NCI-H526 (cell line): ENCODE results near the gene PRODH2.
A peak's percentile ranks its signal among the peaks of the same experiment; 100 is the strongest.
"Not testable (repeated sequence)": the region's sequence is repeated elsewhere in the genome, so short reads cannot be mapped to it uniquely, and the experiment has no call there.

Source experiments
- DNase-seq, 2 experiments: peaks; one replicate each; lab custom pipeline; 2025; lab: John Stamatoyannopoulos, UW

The PRODH2 gene

DNA sequence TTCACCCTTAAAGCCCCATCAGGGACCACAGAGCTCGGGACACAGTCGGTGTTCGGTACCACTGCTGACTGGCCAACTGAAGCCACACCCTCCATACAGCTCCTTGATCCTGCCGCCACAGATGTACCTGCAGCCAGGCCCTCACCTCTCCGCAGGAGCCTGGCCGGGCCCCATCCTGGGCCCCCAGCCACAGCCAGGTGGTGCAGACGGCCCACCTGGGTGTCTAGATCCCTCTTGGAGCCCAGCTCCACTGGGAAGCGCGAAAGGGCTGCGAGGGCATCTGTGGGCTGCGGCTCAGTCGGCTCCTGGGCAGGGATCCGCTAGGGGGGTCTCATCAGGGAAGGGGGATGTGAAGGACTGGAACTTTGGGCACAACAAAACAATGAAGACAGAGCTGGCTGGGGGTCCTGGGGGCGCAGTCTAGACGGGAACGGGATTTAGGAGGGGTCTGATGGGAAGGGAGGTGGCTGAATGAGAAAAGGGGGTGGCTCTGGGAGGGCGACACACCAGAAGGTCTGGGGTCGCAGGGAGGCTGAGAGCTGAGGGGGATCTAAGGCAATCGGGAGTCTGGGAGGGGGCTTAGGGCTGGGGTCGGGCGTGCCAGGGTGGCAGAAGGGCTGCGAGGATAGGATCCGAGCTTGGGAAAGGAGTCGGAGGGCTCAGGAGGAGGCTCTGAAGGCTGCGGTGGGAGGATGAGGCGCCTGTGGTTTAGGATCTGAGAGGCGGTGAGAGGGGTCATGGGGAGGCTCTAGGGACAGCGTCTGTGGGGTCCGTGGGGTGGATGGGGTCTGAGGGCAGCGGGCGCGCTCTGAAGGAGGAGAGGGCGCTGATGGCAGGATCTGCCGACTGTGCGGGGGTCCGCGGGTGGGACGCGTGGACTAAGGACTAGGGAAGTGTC is 15.8 kb downstream of the PRODH2 start:
- DNase-seq: no peak

DNA sequence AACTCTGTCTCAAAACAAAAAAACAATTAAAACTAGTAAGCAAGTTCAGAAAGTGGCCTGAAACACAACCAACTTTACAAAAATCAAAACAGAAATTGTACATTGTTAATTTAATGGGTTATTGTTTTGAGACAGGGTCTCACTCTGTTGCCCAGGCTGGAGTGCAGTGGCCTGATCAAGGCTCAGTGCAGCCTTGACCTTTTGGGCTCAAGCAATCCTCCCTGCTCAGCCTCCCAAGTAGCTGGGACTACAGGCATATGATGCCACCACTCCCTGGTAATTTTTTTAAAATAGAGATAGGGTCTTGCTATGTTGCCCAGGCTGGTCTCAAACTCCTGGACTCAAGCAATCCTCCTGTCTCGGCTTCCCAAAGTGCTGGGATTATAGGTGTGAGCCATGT is 17.1 kb downstream of the PRODH2 start:
- not testable (repeated sequence) for DNase-seq

DNA sequence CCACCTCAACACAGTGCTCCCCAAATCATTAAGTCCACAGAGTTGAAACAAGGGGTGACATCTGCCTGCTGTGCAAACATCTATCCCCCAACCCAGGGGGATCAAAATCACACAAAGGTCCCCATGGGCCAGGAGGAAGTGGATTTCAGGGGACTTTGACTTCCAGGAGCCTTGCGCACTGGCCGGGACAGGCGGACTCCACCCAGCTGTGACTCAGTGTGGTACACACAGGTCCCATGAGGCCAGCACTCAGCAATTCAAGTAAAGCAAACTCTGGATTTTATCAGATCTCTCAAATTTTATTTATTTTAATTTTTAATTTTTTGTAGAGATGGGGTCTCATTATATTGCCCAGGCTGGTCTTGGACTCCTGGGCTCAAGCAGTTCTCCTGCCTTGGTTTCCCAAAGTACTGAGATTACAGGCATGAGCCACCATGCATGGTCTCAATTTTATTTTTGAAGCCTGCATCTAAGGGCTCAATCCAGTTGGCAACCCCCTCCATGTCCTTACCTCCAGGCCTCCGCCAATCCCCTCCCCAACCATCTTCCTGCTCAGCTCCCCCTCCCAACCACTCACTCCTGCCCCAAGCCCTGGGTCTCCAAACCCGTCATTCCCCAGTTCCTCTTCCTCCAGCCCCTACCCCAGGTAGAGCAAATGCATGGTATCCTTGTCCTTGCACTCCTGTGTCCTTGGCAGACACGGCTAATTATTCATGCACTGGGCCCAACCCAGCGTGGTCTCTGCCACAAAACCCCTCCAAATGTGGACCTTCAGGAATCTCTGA is 19.1 kb downstream of the PRODH2 start:
- no peak for DNase-seq

DNA sequence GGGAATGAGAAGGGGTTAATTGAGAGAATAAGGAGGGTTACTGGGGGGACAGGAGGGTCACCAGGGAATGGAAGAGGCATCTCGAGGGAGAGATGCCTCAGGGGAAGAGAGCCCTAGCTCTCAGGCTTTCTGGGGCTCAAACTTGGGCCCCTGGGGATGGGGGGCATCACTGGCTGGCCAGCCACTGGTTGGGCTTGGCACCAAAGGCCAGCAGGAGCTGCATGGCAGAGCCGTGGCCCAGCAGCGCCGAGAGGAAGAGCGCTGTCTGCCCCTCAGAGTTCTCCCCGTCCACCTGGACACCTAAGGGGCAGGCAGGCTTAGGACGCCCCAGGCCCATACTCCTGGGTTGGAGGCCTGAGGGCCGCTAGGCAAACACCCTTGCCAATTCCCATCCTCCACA is 19.8 kb downstream of the PRODH2 start:
- no peak for DNase-seq

DNA sequence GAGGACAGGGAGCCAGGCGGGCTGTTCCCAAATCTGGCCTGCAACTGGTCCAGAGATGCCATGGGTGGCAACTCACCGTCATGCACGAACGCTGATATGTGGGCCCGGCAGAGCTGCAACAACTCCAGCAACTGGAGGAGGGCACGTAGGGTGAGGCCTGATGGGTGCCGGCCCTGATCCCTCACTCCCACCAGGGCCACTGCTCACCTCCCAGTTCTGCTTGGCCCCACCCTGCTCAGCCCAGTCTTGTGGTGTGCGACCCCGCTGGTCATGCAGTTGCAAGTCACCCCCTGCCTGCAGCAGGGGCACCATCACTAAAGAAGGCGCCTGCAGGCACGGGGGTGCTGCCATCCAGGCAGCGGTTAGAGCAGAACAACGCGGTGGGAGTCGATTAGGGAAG is 20.3 kb downstream of the PRODH2 start:
- DNase-seq: no peak

DNA sequence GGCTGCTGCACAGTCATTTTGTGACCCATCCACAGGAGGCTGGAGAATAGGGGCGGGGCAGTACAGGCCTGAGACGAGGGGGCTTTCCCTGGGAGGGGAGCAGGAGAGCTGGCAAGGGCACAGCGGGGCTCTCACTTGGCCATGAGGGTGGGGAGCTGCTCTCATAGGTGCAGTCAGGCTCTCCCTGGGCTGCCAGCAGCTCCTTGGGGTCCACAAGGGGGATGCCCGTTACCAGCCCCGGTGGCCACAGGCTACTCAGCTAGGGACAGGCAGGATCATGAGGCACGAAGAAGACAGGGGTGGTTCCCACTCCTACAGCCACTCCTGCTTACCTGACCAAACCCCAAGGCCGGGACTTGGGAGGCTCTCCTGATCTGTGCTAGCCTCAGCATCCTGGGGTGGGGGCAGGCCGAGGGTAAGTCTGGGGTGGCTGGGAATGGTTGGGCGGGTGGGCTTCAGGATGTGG is 20.8 kb downstream of the PRODH2 start:
- DNase-seq: no peak

DNA sequence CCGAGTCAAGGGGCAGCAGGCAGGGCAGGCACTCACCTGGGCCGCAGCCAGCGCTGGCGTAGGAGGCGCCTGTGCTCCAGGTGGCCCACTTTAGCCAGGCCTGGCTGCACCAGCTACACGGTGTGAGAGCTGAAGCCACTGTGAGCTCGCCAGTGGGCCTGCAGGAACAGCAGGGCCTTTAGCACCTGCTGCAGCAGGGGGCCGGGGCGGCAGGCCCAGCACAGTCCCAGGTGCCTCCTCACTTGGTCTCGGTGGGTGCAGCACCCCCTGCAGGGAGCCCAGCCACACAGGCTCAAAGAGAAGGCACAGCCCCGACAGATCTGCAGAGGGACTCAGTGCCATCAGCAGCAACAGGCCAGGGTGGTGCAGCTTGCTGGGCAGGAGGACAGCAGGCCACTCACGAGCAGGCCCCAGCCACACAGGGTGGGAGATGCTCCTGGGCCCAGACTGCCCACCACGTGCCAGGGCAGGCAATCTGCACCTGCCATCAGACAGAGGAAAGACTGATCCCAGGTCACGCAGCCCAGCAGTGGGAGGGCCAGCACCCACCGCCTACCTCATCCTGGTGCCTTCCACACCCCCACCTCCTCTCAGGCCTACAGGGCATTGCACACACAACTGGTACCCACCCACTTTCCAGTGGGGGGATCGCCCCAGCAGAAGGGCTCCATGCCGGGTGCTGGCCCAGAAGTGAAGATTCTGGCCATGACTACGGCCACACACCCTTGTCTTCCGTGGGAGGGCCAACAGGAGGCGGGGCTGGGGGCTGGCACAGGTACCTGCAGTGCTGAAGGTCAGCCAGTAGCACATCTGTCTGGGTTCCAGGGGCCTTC is 21.4 kb downstream of the PRODH2 start:
- peak; percentile 13 to 79 for DNase-seq

DNA sequence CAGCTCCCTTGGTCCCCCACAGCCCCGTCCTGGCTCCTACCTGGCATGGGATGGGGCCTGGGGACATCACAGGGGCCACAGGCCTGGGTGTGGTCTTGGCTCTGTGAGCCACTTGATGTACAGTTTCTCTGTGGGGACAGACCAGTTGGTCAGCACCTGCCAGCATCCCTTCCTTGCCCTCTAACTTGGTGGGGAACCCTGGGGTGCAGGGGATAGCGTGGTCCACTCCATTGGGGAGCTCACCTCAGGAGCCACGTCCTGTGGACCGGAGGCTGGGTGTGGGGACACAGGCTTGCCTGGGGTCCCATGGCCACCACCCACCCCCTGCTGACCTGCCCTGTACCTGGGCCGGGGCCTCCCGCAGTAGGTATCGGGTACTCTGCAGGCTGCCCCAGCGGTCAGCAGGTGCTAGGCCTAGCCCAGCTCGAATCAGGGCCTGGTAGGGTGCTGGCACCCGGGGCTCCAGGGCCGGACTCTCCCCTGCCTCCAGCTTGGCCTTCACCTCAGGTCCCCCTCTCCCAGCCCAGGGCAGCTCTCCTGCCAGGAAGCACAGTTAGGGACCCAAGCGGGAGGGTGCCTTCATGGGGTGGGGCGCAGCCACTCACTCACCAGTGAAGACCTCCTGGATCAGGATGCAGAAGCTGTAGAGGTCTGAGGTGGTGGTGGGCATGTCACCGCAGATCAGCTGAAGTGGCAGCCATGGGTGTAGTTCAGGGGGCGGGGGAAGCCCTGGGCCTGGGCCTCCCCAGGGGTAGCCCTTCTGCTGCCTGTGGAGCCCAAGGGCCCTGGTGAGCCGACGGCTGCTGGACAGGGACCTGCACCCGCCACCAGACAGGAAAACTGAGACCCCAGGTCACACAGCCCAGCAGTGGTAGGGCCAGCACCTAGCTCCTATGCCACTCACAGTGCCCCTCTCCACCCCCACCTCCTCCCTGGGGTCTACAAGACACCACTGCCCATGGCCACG is 22.4 kb downstream of the PRODH2 start:
- no peak for DNase-seq

DNA sequence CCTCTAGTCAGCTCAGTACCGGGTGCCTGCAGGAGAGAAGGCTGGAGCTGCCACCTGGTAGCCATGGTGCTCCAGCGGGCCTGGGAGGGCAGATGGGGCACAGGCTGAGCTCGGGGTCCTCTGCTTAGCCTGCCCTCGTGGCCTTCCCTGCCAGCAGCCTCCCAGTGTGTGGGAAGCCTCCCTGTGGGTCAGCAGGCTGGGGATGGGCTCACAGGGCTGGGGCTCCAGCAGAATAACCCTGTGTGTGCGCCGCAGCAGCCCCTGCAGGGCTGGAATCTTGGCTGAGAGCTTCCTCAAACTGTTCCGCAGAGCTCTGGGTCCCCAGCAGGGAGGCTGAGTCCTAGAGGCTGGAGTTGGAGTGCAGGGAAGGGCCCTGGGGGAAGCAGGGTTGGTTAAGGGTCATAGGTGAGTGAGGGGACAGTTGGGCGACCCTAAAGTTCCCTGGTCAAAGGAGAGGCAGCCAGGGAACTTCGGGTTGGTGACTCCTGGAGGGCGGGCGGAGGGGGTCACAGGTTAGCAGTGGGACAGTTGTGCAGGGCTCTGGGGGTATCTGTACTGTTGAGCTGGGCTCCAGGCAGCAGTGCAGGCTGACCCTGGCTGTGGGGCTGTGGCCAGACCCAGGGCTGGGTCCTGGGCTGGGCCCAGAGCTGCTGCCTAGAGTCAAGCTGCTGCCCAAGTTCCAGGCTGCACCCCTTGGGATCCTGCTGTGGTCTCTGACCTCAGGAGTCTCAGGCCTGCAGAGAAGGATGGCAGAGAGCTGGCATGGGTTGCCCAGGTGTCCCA is 23.3 kb downstream of the PRODH2 start:
- DNase-seq: no peak

DNA sequence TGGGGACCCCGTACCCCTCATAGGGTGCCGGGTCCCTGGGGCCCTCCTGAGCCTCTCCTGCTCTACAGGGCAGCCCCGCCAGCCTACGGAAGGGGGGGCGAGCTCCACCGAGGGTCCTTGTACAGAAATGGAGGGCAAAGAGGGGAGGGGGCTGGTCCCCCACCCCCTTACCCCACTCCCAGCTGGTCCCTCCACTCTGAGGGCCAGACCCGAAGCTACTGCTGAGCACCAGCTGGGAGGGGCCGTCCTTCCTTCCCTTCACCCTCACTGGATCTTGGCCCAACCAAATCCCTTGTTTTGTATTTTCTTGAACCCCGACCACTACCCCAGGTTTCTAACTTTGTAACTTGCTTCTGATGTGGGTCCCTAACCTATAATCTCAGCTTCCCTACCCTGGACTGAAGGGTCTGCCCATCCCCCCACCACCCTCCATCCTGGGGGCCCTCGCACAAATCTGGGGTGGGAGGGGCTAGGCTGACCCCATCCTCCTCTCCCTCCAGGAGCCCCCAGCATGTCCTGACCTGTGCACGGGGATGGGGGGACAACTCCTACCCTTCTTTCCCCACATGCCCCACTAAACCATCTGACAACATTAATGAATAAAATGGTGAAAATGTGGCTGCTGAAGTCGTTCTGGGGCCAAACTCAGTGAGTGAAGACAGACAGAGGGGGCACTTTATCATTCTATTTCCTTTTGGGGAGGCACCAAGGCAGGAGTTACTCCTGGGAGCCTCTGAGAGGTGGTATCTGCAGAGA is 24.3 kb downstream of the PRODH2 start:
- no peak for DNase-seq

DNA sequence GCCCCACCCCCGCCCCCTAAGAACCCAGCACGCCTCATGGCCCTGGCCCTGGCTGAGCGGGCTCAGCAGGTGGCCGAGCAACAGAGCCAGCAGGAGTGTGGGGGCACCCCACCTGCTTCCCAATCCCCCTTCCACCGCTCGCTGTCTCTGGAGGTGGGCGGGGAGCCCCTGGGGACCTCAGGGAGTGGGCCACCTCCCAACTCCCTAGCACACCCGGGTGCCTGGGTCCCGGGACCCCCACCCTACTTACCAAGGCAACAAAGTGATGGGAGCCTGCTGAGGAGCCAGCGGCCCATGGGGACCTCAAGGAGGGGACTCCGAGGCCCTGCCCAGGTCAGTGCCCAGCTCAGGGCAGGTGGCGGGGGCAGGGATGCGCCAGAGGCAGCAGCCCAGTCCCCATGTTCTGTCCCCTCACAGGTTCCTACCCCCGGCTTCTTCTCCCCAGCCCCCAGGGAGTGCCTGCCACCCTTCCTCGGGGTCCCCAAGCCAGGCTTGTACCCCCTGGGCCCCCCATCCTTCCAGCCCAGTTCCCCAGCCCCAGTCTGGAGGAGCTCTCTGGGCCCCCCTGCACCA is 25.3 kb downstream of the PRODH2 start:
- DNase-seq: no peak

DNA sequence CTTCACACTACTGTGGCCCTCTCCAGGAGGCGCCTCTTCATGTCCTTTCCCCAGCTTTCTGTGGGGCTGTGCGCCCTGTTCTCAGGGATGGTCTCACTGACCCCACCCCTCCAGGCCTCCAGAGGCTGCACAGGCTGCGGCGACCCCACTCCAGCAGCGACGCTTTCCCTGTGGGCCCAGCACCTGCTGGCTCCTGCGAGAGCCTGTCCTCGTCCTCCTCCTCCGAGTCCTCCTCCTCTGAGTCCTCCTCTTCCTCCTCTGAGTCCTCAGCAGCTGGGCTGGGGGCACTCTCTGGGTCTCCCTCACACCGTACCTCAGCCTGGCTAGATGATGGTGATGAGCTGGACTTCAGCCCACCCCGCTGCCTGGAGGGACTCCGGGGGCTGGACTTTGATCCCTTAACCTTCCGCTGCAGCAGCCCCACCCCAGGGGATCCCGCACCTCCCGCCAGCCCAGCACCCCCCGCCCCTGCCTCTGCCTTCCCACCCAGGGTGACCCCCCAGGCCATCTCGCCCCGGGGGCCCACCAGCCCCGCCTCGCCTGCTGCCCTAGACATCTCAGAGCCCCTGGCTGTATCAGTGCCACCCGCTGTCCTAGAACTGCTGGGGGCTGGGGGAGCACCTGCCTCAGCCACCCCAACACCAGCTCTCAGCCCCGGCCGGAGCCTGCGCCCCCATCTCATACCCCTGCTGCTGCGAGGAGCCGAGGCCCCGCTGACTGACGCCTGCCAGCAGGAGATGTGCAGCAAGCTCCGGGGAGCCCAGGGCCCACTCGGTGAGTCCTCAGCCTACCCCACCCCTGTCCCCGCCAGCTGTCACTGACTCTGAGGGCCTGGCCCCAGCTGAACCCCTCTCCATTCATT is 26.1 kb downstream of the PRODH2 start:
- DNase-seq: no peak

DNA sequence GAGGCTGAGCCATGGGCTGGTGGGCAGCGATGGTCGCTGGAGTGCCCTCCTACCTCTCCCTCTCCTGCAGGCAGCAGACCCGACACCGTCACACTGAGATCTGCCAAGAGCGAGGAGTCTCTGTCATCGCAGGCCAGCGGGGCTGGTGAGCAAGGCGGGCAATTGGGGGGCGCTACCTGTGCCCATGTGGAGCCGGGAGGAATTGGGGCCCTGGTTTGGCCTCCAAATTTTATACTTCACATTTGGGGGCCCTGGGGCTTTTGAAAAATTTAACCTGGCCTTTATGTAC is 27.4 kb downstream of the PRODH2 start:
- DNase-seq: no peak

DNA sequence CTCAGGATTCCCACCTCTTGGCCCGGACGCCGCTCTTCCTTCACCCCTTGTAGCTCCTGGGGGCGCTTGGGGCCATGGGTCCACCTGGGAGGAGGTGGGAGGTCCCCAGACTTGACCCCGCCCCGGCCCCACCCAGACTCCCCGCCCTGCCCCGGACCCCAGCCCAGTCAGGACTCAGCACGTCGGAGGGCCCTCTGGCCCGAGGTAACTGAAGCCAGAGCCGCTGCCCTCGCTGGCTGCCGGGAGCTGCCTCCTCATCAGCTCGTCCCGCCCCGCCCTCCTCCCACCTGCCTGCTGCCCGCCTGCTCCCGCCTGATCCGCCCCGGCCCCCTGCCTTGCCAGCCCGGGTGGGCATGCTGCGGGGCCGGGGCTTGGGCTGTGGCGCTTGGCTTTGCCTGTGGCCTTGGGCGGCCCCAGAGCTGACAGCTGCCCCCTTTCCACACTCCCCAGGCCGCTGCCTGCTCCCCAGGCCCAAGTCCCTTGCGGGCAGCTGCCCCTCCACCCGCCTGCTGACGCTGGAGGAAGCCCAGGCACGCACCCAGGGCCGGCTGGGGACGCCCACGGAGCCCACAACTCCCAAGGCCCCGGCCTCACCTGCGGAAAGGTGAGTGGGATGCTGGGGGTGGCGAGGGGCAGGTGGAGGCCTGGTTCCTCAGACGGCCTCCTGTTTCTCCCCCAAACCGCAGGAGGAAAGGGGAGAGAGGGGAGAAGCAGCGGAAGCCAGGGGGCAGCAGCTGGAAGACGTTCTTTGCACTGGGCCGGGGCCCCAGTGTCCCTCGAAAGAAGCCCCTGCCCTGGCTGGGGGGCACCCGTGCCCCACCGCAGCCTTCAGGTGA is 27.9 kb downstream of the PRODH2 start:
- peak in 1 of 2 experiments; percentile 16 for DNase-seq

DNA sequence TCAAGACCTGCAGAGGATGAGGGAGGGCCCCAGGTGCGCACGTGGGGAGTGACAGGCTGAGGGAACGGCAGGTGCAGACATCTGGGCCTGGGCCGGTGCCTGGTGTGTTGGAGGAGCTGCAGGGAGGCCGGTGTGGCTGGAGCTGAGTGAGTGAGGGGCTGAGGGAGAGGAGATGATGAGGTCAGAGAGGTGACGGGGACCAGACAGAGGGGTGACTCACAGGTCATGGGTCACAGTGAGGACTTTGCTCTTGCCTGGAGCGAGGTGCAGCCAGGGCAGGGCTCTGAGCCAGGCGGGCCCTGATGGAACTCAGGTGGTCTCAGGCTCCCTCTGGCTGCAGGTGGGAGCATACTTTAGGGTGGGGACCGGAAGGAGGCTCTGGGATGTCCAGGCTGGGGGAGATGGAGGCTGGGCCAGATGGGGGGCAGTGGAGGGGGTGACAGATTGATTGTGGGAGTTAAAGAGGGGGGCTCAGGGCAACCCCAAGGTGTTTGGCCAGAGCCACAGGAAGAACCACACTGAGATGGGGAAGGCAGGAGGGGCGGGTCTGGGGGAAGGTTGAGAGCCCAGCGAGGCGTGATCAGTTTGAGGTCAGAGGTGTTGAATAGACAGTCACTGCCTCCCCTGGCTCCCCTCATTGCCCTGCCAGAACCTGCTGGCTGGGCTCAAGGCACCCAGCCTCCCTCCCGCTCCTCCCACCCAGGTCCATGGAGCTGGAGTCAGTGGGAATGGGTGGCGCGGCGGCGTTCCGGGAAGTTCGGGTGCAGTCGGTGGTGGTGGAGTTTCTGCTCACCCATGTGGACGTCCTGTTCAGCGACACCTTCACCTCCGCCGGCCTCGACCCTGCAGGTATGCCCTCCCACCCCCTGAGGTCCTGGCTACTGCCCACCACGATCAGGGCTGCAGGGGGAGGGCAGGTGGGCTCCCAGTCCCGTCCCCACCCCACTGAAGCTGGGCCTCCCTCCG is 28.9 kb downstream of the PRODH2 start:
- DNase-seq: no peak

DNA sequence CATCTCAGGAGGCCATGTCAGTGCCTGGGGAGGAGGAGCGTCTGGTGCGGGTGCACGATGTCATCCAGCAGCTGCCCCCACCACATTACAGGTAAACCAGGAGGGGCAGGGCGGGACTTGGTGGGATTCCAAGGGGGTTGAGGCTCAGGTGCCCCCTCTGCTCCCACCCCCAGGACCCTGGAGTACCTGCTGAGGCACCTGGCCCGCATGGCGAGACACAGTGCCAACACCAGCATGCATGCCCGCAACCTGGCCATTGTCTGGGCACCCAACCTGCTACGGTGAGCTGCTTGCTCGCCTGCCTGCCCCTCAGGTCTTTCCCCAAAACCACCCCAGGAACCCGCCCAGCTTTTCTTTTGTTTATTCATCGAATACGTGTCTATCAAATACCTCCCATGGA is 30.1 kb downstream of the PRODH2 start:
- DNase-seq: no peak
